Heart right ventricle (tissue), 16 donors: ENCODE data around the gene HIRIP3. TPM values are rescaled to one million over a fixed set of nuclear protein-coding genes. Genes with fewer than 3 reads are reported as not detected.

Experiments
- ATAC-seq, 8 donors: fragments of 200-7000 bp; cut with Tn5 transposase; one replicate each; pipeline ENCODE4 v1.9.1; 2020; ENCODE audit warnings: mild to moderate bottlenecking in 8 of 8, moderate library complexity in 8 of 8, moderate number of reproducible peaks in 1 of 8
- DNase-seq, 2 donors: peaks; one replicate each; pipeline ENCODE4 v3.0.0-alpha.2; 2020
- H3K27ac ChIP-seq, 10 donors: fragments of 200-600 bp; sonication (generic) in 2 of 10; one replicate each; pipeline versions ENCODE4 v1.5.0 to v1.8.0; 2020 to 2022; ENCODE audit warnings: mild to moderate bottlenecking in 3 of 10
- H3K27me3 ChIP-seq, 7 donors: fragments of 200-600 bp; one replicate each; pipeline ENCODE4 v1.8.0; 2021 to 2022; ENCODE audit warnings: mild to moderate bottlenecking in 2 of 7
- H3K36me3 ChIP-seq, 9 donors: fragments of 200-600 bp; sonication (generic) in 1 of 9; one replicate each; pipeline versions ENCODE4 v1.5.0 to v1.8.0; 2020 to 2022; ENCODE audit warnings: mild to moderate bottlenecking in 2 of 9
- H3K4me1 ChIP-seq, 9 donors: fragments of 200-600 bp; sonication (generic) in 1 of 9; one replicate each; pipeline versions ENCODE4 v1.5.0 to v1.8.0; 2020 to 2022; ENCODE audit warnings: mild to moderate bottlenecking in 4 of 9
- H3K4me3 ChIP-seq, 10 donors: fragments of 200-600 bp; sonication (generic) in 2 of 10; one replicate each; pipeline versions ENCODE4 v1.5.0 to v1.8.0; 2020 to 2022; ENCODE audit warnings: mild to moderate bottlenecking in 7 of 10, moderate library complexity in 2 of 10
- H3K9me3 ChIP-seq, 11 donors: fragments of 200-600 bp in 10 of 11; sonication (generic) in 2 of 11; one replicate each; pipeline versions ENCODE4 v1.5.0 to v1.8.0; 2013 to 2022; ENCODE audit warnings: mild to moderate bottlenecking in 2 of 11, control low read depth in 1 of 11, moderate library complexity in 1 of 11
- WGBS, 2 donors: extraction: QIAGEN DNeasy Blood & Tissue Kit; methylation state at CpG; one replicate each; pipeline ENCODE4 v1.1.7; 2013; ENCODE audit warnings: inconsistent platforms in 1 of 2; 5-methylcytosine and 5-hydroxymethylcytosine counted together
- intact Hi-C, 10 donors: fragments of 100-400 bp; cut with DNase I; formaldehyde crosslinking; loops; one replicate each; pipeline versions ENCODE4 v1.11.1 to v1.14.2; 2022
- polyA plus RNA-seq, 2 donors: library from polyadenylated mRNA; stranded (reverse); fragments of 200-250 nt; gene quantifications; one replicate each; pipeline ENCODE4 v1.2.3, GENCODE V29; 2013
- total RNA-seq, 10 donors: library from RNA; stranded (reverse); fragmentation: NEBNext Ultra II Directional in 3 of 10; extraction: Animal tissue kit (Norgen Biotek cat#: 25700) in 3 of 10; gene quantifications; one replicate each; pipeline versions ENCODE4 v1.2.1 to v1.2.4, GENCODE V29; 2021 to 2023
- TF ChIP-seq, protein P1 (sequence below), 9 donors: fragments of 200-600 bp; sonication (generic) in 2 of 9; IDR thresholded peaks; one replicate each; pipeline versions ENCODE4 v1.5.0 to v1.8.0; 2021 to 2022; ENCODE audit warnings: antibody characterized with exemption in 9 of 9, mild to moderate bottlenecking in 5 of 9, moderate library complexity in 1 of 9
- donor health status: Arrhythmogenic right ventricular cardiomyopathy.
- donor health status: ischemic (EF 13 %, LVEDD 7.1; RV severe dilation, severe dysfunction).
- donor health status: healthy with polysubstance abuse.
- donor health status: DM: no; HTN: yes; CAD: no.
- donor health status: DM: no; HTN: no; CAD: no.
- donor health status: ischemic (EF 25% LVEDD 6.9; RV normal size, moderate dysfunction).
- donor health status: ischemic (EF 25% LVEDD 5.7; RV mildly dilated, moderate dysfunction).
- donor health status: healthy.
- donor health status: DM: yes; HTN: yes; CAD: no.
- donor health status: Ischemic cardiomyopathy.
- donor health status: ischemic (EF 35%, LVEDD 5.7; RV mildly dilated, moderate dysfunction).
- donor health status: nonischemic (EF 11% LVEDD 7.7; RV severe dilation, severe dysfunction).
- donor health status: DM: yes; HTN: yes; CAD: no.
- donor health status: PGD.
- donor health status: ischemic (EF 29% LVEDD 5.4; RV normal size, mild dysfunction).
- donor health status: nonischemic (EF 23%, LVEDD 6.1; RV moderate dilation, normal function).

Gene HIRIP3
- total and polyA plus RNA-seq, 12 donors = 14.4 to 23.2 (median 17.7) TPM

DNA sequence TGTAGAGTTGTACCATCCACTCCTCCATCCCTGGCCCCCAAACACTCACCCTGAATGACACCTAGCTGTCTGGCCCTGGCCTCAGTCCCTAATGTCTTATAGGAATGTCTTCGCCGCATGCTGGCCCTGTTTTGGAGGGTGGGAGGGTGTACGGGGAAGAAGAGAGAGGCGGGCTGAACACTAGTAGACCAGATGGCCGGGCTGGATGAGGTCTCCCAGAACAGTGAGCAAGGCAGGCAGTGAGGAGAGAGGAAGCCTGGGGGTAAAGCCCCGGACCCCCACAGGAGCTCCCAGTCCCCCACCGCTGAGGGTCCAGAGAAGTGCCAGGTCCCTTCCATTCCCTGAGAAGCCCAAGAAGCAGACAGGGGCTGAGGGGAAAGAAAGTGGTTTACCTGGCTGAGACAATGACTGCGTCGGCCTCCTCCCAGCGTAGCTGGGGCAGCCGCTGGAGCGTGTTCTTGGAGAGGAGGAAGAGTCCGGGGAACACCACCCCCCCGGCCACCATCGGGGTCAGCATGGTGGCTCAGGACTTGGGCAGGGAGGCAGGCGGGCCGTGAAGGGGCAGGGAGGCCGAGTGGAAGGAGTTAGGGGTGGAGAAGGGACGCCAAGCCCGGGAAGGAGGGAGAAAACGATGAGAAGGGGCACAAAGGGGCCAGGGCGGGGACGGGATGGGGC lies 34.7 kb upstream of the HIRIP3 start:
- Histone ChIP-seq H3K36me3 (no peaks in the 10 kb centered on the region), H3K4me3 (no peak overlapping the region), H3K27me3 (peaks cover 4 to 98% (median 89%) of the 10 kb centered on the region in 7 donors), H3K4me1 (peaks cover 0 to 10% (median 6%) of the 10 kb centered on the region in 9 donors), H3K27ac (no peak overlapping the region), H3K9me3 (no peaks in the 10 kb centered on the region)
- WGBS, 2 donors = 22% methylated on average over 23 of the region's 23 CpGs
- no peak for DNase-seq
- intact Hi-C loops = no loop called here
- no peak for ATAC-seq
- TF ChIP-seq, protein P1, sequence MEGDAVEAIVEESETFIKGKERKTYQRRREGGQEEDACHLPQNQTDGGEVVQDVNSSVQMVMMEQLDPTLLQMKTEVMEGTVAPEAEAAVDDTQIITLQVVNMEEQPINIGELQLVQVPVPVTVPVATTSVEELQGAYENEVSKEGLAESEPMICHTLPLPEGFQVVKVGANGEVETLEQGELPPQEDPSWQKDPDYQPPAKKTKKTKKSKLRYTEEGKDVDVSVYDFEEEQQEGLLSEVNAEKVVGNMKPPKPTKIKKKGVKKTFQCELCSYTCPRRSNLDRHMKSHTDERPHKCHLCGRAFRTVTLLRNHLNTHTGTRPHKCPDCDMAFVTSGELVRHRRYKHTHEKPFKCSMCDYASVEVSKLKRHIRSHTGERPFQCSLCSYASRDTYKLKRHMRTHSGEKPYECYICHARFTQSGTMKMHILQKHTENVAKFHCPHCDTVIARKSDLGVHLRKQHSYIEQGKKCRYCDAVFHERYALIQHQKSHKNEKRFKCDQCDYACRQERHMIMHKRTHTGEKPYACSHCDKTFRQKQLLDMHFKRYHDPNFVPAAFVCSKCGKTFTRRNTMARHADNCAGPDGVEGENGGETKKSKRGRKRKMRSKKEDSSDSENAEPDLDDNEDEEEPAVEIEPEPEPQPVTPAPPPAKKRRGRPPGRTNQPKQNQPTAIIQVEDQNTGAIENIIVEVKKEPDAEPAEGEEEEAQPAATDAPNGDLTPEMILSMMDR (IDR thresholded peaks at IDR 0.05) = no peak

DNA sequence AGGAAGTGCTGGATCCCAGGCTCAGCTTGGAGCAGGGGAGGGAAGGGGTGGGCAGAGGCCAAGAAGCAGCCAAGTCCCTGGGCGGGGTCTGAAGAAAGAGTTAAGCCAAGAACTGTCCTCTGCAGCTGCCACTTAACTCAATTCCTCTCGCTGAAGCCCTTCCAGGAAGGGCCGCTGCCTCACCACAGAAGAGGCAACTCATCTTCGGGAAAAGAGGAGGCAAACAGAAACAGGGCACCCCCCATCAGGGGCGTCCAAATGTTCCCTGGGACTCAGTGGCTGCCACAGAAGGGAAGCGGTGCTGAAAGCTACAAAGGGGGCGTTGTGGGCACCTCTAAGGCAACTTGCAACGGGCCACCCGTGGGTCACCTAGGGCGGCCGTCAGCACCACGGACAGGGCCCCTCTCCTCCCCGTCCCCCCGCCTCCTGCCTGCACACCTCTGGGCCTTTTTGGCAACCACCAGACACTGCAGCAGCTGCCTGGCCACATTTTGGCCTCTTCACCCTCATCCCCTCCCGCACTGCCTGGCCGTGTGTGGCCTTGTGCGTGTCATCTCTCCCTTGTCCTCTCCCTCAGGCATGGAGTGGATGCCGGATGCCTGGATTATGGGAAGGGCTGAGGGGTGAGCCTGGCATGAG lies 33.1 kb upstream of the HIRIP3 start:
- H3K27me3 ChIP-seq = peaks cover 4 to 83% (median 74%) of the 10 kb centered on the region in 7 donors
- no peak for DNase-seq
- peak in 4 of 8 donors; percentile 37 to 65 (median 54) for ATAC-seq
- H3K4me1 ChIP-seq = peaks cover 0 to 10% (median 6%) of the 10 kb centered on the region in 9 donors
- no peak overlapping the region for H3K27ac ChIP-seq
- H3K36me3 ChIP-seq = no peaks in the 10 kb centered on the region
- intact Hi-C loops = loop anchor here in 3 of 10 donors (5.0 to 10.0 kb wide), 3 partner anchors 326 to 334 kb away; no protein-coding TSS in a partner anchor
- no peaks in the 10 kb centered on the region for H3K9me3 ChIP-seq
- WGBS, 2 donors = 13% methylated on average over 18 of the region's 18 CpGs
- H3K4me3 ChIP-seq = no peak overlapping the region
- TF ChIP-seq, protein P1 (IDR thresholded peaks at IDR 0.05) = no peak

DNA sequence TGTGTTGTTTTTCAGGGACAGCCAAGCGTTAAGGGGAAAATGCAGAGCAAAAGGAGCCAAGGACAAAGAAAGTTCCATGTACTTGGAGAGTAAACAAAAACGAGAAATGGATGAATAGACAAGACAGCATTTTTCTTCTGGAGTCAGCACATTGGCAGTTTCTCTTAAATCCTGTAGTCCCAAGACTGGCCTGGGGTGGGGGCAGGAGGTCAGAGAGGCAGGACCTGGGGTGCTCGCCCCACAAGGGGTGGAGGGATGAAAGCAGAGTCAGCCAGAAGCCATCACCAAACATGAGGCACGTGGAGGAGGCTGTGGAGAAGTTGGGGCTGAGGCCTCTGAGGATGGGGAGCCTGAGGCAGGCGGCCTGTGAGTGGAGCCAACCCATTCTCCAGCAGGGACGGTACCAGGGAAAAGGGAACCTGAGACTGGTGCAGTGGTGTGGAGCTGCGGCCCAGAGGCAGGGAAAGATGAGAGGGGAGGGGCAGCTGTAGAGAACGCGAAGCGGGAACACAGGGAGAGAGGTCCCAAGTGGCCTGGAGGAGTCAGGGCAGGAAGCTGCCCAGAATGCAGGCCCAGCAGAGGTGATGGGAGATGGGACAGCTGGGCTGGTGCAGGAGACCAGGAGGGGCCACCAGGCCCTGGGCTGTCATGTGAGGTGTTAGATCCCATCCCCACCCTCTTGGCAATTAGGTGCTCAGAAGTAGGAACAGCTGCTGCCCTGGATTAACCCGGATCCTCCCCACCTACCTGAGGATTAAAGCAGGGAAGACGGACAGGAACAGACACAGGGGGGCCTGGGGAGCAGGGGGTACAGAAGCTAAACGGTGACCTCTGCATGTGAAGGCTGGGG lies 32.4 kb upstream of the HIRIP3 start:
- 39 to 42% methylated on average over 13 of the region's 13 CpGs for WGBS, 2 donors
- H3K27me3 ChIP-seq = peaks cover 4 to 76% (median 66%) of the 10 kb centered on the region in 7 donors

More for the DNA sequence above, 32.4 kb upstream of the HIRIP3 start:
- no peaks in the 10 kb centered on the region for H3K9me3 ChIP-seq
- no peak overlapping the region for H3K27ac ChIP-seq
- intact Hi-C loops = loop anchor here in 3 of 10 donors (5.0 to 10.0 kb wide), 3 partner anchors 326 to 333 kb away; no protein-coding TSS in a partner anchor
- peaks cover 0 to 10% (median 6%) of the 10 kb centered on the region in 9 donors for H3K4me1 ChIP-seq
- no peaks in the 10 kb centered on the region for H3K36me3 ChIP-seq
- TF ChIP-seq, protein P1 (IDR thresholded peaks at IDR 0.05) = no peak
- no peak overlapping the region for H3K4me3 ChIP-seq
- DNase-seq = no peak
- peak in 1 of 8 donors; percentile 10 for ATAC-seq
